K562 (cell line): Measurements from ENCODE around the gene NUP155. TPM values are rescaled to one million over a fixed set of nuclear protein-coding genes. Genes with fewer than 3 reads are reported as not detected.
A peak's percentile ranks its signal among the peaks of the same experiment; 100 is the strongest.

Experiments used
- CAMTA2 ChIP-seq: fragments of 250-450 bp; sonication (Bioruptor Pico); conservative IDR thresholded peaks from 2 replicates; pipeline ENCODE4 v1.5.1; 2022
- CBX2 ChIP-seq: fragments of 200-600 bp; sonication (generic); IDR thresholded peaks from one replicate; pipeline ENCODE4 v1.6.1; 2012; ENCODE audit warnings: mild to moderate bottlenecking, low read length, inconsistent platforms; ENCODE audit not compliant: insufficient read depth, poor library complexity, severe bottlenecking
- CEBPG ChIP-seq, 3 experiments: fragments of 200-800 bp in 1 of 3; sonication (Bioruptor generic) in 1 of 3; sonication (generic) in 1 of 3; formaldehyde crosslinking in 1 of 3; IDR thresholded peaks in 2 of 3; conservative IDR thresholded peaks in 1 of 3; 2 replicates each; pipeline versions ENCODE4 v1.6.1 to v1.8.0; 2016 to 2022; ENCODE audit warnings: missing compliant biosample characterization in 2 of 3, missing genetic modification characterization in 2 of 3, mild to moderate bottlenecking in 1 of 3, missing genetic modification reagents in 1 of 3
- ESRRB ChIP-seq: fragments of 250-450 bp; sonication (Bioruptor Pico); IDR thresholded peaks from 2 replicates; pipeline ENCODE4 v1.5.0; 2020; ENCODE audit warnings: mild to moderate bottlenecking, moderate library complexity, borderline replicate concordance
- ETV1 ChIP-seq: fragments of 450-650 bp; conservative IDR thresholded peaks from 2 replicates; pipeline ENCODE4 v1.6.1; 2016; ENCODE audit warnings: missing genetic modification characterization, control low read depth, low read depth, missing compliant biosample characterization
- FOXJ3 ChIP-seq: sonication (generic); formaldehyde crosslinking; IDR thresholded peaks from 2 replicates; pipeline ENCODE4 v1.4.0; 2020; ENCODE audit warnings: mild to moderate bottlenecking, missing genetic modification reagents
- HDAC1 ChIP-seq, 2 experiments: fragments of 450-650 bp; IDR thresholded peaks; 2 replicates each; pipeline ENCODE4 v1.6.1; 2016 to 2017; ENCODE audit warnings: inconsistent platforms in 1 of 2, mild to moderate bottlenecking in 1 of 2, moderate library complexity in 1 of 2
- KDM2B ChIP-seq: fragments of 250-450 bp; sonication (Bioruptor Pico); IDR thresholded peaks from 2 replicates; pipeline ENCODE4 v1.8.0; 2021; ENCODE audit warnings: mild to moderate bottlenecking, moderate library complexity
- MCM7 ChIP-seq, 2 experiments: fragments of 450-650 bp; IDR thresholded peaks; 2 replicates each; pipeline ENCODE4 v1.6.1; 2016 to 2018
- POLR2G ChIP-seq: fragments of 200-400 bp; formaldehyde crosslinking; IDR thresholded peaks from 2 replicates; pipeline ENCODE4 v1.6.1; 2017; ENCODE audit warnings: low read depth, mild to moderate bottlenecking, antibody characterized with exemption, low read length, moderate library complexity
- SMARCA5 ChIP-seq: fragments of 450-650 bp; IDR thresholded peaks from 2 replicates; pipeline ENCODE4 v1.6.1; 2016
- SNIP1 ChIP-seq: fragments of 450-650 bp; IDR thresholded peaks from 2 replicates; pipeline ENCODE4 v1.7.1; 2017; ENCODE audit warnings: low read depth, mild to moderate bottlenecking
- SP1 ChIP-seq: sonication (generic); formaldehyde crosslinking; IDR thresholded peaks from 2 replicates; pipeline ENCODE4 v1.8.1; 2022; ENCODE audit warnings: mild to moderate bottlenecking, missing genetic modification reagents
- STAT5B ChIP-seq: fragments of 250-450 bp; sonication (Bioruptor Pico); IDR thresholded peaks from 2 replicates; pipeline ENCODE4 v1.8.0; 2021; ENCODE audit warnings: mild to moderate bottlenecking, inconsistent platforms
- TAF15 ChIP-seq: fragments of 200-400 bp; formaldehyde crosslinking; IDR thresholded peaks from 2 replicates; pipeline ENCODE4 v1.6.1; 2017; ENCODE audit warnings: mild to moderate bottlenecking, low read depth, low read length, moderate library complexity
- TCF7L2 ChIP-seq: fragments of 150-350 bp; IDR thresholded peaks from 2 replicates; pipeline ENCODE4 v1.6.1; 2016; ENCODE audit warnings: low read depth, mild to moderate bottlenecking, low read length, moderate library complexity
- TFAM ChIP-seq: fragments of 250-450 bp; sonication (Bioruptor Pico); conservative IDR thresholded peaks from 2 replicates; pipeline ENCODE4 v1.5.0; 2021; ENCODE audit warnings: mild to moderate bottlenecking, moderate library complexity
- TGIF2 ChIP-seq: sonication (generic); formaldehyde crosslinking; IDR thresholded peaks from 2 replicates; pipeline ENCODE4 v1.8.1; 2022; ENCODE audit warnings: mild to moderate bottlenecking, missing genetic modification reagents, moderate library complexity
- ZNF253 ChIP-seq: fragments of 250-450 bp; sonication (Bioruptor Pico); conservative IDR thresholded peaks from 2 replicates; pipeline ENCODE4 v1.6.1; 2021; ENCODE audit warnings: mild to moderate bottlenecking
- ZNF316 ChIP-seq: fragments of 450-650 bp; IDR thresholded peaks from 2 replicates; pipeline ENCODE4 v1.6.1; 2016
- ZNF384 ChIP-seq: IDR thresholded peaks from 2 replicates; pipeline ENCODE4 v1.6.1; 2012; ENCODE audit warnings: low read depth, low read length, improper control_type of control experiment
- ZNF764 ChIP-seq: fragments of 250-450 bp; sonication (Bioruptor Pico); IDR thresholded peaks from 2 replicates; pipeline ENCODE4 v1.4.0; 2020; ENCODE audit warnings: low read depth, mild to moderate bottlenecking, moderate library complexity
- polyA plus RNA-seq, 8 experiments: library from polyadenylated mRNA; depleted of rRNA in 4 of 8; stranded (reverse) in 5 of 8; unstranded in 3 of 8; fragments of >200 nt; fragmentation: Nextera tagmentation in 2 of 8; fragmentation: Illumina TruSeq in 1 of 8; extraction: Ambion mirVana in 2 of 8; extraction: Trizol in 1 of 8; gene quantifications; 2 replicates each; pipeline versions ENCODE4 v1.2.1 to v1.2.3, GENCODE V29; 2011 to 2014; ENCODE audit warnings: inconsistent platforms in 1 of 8, missing spikeins in 1 of 8
- total RNA-seq, 7 experiments: library from RNA; depleted of rRNA in 6 of 7; stranded (reverse); fragments of >200 nt in 6 of 7; fragmentation: Illumina TruSeq in 2 of 7; extraction: Trizol in 2 of 7; gene quantifications; 2 replicates each; pipeline versions ENCODE4 v1.2.1 to v1.2.3, GENCODE V29; 2011 to 2021; ENCODE audit warnings: low replicate concordance in 1 of 7
- TF ChIP-seq, protein P1 (sequence below): fragments of 250-450 bp; sonication (Bioruptor Pico); IDR thresholded peaks from 2 replicates; pipeline ENCODE4 v1.8.0; 2021; ENCODE audit warnings: moderate library complexity, mild to moderate bottlenecking, inconsistent platforms
- TF ChIP-seq, protein P2 (sequence below): fragments of 150-350 bp; IDR thresholded peaks from 2 replicates; pipeline ENCODE4 v1.6.1; 2014; ENCODE audit warnings: low read depth, mild to moderate bottlenecking, low read length, borderline replicate concordance
- TF ChIP-seq, protein P3 (sequence below): sonication (generic); formaldehyde crosslinking; IDR thresholded peaks from 2 replicates; pipeline ENCODE4 v1.8.1; 2023; ENCODE audit warnings: mild to moderate bottlenecking, missing genetic modification reagents, moderate library complexity

NUP155 gene
- total and polyA plus RNA-seq, 9 of the 15 experiments (the other 6 are each of a cell fraction or from before 2014, with no cell fraction given): 39.3 to 130 (median 77.0) TPM

DNA sequence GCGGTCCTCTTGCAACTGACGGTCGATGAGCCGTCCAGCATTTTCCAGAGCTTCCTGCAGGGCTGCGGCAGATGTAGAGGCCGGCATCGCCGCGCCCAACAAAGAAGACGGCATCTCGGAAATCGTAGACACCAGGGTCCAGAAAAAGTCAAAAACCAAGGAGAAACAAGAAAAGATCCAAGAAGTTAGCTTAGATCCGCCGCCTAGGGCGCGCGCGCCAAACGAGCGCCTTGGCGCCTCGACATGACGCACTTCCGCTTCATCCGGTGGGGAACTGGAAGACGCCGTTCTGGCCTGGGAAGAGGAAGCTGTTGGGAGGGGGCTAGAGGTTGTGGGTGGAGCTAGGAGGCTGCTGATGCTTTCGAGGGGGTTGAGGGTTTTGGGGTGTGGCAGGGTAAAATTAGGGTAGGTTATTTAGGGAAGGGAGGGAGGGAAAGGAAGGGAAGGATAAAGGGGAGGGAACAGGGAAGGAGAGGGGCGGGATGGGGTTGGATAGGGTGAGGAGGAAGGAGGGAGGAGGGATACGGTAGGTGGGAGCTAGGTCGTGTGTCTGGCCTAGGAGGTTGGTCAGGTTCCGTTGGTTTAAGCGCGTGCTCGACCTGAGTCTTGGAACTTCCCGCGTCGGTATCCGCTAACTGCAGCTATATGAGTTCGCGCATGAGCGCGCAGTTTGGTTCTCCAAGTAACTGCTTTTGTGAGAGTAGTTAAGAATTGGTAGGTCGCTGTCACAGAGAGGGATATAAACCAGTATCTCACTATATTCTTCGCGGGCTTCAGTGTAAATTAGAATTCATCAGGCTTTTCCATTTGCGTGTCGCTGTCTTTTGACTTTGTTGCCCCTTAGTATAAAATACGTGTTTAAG is at the start of gene NUP155 (continued):
- no peak for TF ChIP-seq CEBPG (CRISPR knock-in tag; IDR thresholded peaks at IDR 0.05)
- no peak for TF ChIP-seq CEBPG (tag; conservative IDR thresholded peaks at IDR 0.05 in 1 of 2, IDR thresholded peaks at IDR 0.05 in 1 of 2)
- peak; percentile 68 for TF ChIP-seq ETV1
- no peak for TF ChIP-seq ZNF764
- TF ChIP-seq, protein P1, sequence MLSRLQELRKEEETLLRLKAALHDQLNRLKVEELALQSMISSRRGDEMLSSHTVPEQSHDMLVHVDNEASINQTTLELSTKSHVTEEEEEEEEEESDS (CRISPR knock-in tag): no peak
- peak; percentile 95 for TF ChIP-seq POLR2G
- TF ChIP-seq KDM2B (CRISPR knock-in tag): no peak
- no peak for TF ChIP-seq TGIF2 (CRISPR knock-in tag)
- TF ChIP-seq ZNF384: no peak
- peak; percentile 34; the same call in 1 of the 2 replicates for TF ChIP-seq SNIP1
- no peak for TF ChIP-seq CBX2
- TF ChIP-seq HDAC1 (IDR thresholded peaks at IDR 0.05): peak in 1 of 2 experiments; percentile 97; a peak in 3 of 4 replicates
- TF ChIP-seq STAT5B (CRISPR knock-in tag): no peak
- TF ChIP-seq, protein P2, sequence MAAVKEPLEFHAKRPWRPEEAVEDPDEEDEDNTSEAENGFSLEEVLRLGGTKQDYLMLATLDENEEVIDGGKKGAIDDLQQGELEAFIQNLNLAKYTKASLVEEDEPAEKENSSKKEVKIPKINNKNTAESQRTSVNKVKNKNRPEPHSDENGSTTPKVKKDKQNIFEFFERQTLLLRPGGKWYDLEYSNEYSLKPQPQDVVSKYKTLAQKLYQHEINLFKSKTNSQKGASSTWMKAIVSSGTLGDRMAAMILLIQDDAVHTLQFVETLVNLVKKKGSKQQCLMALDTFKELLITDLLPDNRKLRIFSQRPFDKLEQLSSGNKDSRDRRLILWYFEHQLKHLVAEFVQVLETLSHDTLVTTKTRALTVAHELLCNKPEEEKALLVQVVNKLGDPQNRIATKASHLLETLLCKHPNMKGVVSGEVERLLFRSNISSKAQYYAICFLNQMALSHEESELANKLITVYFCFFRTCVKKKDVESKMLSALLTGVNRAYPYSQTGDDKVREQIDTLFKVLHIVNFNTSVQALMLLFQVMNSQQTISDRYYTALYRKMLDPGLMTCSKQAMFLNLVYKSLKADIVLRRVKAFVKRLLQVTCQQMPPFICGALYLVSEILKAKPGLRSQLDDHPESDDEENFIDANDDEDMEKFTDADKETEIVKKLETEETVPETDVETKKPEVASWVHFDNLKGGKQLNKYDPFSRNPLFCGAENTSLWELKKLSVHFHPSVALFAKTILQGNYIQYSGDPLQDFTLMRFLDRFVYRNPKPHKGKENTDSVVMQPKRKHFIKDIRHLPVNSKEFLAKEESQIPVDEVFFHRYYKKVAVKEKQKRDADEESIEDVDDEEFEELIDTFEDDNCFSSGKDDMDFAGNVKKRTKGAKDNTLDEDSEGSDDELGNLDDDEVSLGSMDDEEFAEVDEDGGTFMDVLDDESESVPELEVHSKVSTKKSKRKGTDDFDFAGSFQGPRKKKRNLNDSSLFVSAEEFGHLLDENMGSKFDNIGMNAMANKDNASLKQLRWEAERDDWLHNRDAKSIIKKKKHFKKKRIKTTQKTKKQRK: no peak
- TF ChIP-seq CAMTA2: 0 out of 2 replicates have a peak, but pooled peaks have one; percentile 50
- TF ChIP-seq, protein P3, sequence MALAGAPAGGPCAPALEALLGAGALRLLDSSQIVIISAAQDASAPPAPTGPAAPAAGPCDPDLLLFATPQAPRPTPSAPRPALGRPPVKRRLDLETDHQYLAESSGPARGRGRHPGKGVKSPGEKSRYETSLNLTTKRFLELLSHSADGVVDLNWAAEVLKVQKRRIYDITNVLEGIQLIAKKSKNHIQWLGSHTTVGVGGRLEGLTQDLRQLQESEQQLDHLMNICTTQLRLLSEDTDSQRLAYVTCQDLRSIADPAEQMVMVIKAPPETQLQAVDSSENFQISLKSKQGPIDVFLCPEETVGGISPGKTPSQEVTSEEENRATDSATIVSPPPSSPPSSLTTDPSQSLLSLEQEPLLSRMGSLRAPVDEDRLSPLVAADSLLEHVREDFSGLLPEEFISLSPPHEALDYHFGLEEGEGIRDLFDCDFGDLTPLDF (CRISPR knock-in tag): peak; percentile 87
- TF ChIP-seq TCF7L2: no peak
- peak; percentile 95 to 96 for TF ChIP-seq MCM7 (IDR thresholded peaks at IDR 0.05)
- TF ChIP-seq ESRRB (CRISPR knock-in tag): no peak
- TF ChIP-seq SMARCA5: peak; percentile 86
- TF ChIP-seq ZNF316: peak; percentile 75; the same call in 1 of the 2 replicates
- TF ChIP-seq TFAM (CRISPR knock-in tag): no peak
- no peak for TF ChIP-seq TAF15
- peak; percentile 77 for TF ChIP-seq SP1 (CRISPR knock-in tag)
- no peak for TF ChIP-seq FOXJ3 (CRISPR knock-in tag)
- no peak for TF ChIP-seq ZNF253
